Measurements from ENCODE around the gene MUC21. TPM values are rescaled to one million over a fixed set of nuclear protein-coding genes. Genes with fewer than 3 reads are reported as not detected.

The MUC21 gene
- polyA plus RNA-seq, 3 donors, result not detected

DNA sequence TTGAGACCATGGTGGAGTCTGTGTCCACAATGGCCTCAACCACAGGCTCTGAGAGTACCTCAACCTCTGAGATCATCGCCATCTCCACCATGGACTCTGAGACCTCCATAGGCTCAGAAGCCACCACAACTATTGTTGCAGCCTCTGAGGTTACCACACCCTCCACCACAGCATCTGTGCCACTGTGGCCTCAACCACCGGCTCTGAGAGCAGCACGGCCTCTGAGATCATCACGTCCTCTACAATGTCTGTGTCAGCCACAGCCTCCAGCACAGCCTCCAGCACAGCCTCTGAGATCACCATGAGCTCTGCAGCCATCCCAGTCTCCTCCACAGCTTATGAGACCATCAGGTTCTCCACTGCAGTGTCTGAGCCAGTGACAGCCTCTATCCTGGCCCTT, 19.4 kb upstream of the MUC21 start:
- Histone ChIP-seq H3K4me2 (replicated peaks; ENCODE audit: extremely low read depth, low read length, poor library complexity, severe bottlenecking) (no peak overlapping the region), H3K9ac (ENCODE audit: insufficient read depth, low read length, poor library complexity, severe bottlenecking) (no peak overlapping the region), H3K79me2 (ENCODE audit: insufficient read depth, low read length) (no peaks in the 10 kb centered on the region), H4K20me1 (ENCODE audit: insufficient read depth, low read length) (no peaks in the 10 kb centered on the region), H3K4me1 (ENCODE audit: control insufficient read depth in 1 of 2, insufficient read depth in 2 of 2, low read length in 2 of 2) (peaks cover 0 to 5% of the 10 kb centered on the region in 2 donors), H3K27me3 (ENCODE audit: control insufficient read depth in 2 of 2, insufficient read depth in 2 of 2, low read length in 2 of 2) (no peaks in the 10 kb centered on the region), H3K27ac (ENCODE audit: low read depth in 1 of 2, low read length in 2 of 2) (no peak overlapping the region), H3K4me3 (replicated peaks in 1 of 3; ENCODE audit: low read depth in 2 of 3, low read length in 3 of 3) (no peak overlapping the region), H3K9me3 (replicated peaks in 1 of 2; ENCODE audit: control insufficient read depth in 1 of 2, insufficient read depth in 1 of 2, low read length in 2 of 2) (no peaks in the 10 kb centered on the region), H3K36me3 (replicated peaks in 1 of 2; ENCODE audit: control insufficient read depth in 1 of 2, insufficient read depth in 2 of 2, low read length in 2 of 2) (no peaks in the 10 kb centered on the region), H2AFZ (ENCODE audit: insufficient read depth, low read depth, low read length, poor library complexity, severe bottlenecking) (no peak overlapping the region)
- Mint-ChIP-seq H3K27me3 (ENCODE audit: low read depth in 3 of 3) (peaks cover 10 to 24% (median 11%) of the 10 kb centered on the region in 3 donors), H3K4me3 (no peak overlapping the region), H3K9me3 (no peaks in the 10 kb centered on the region), H3K4me1 (peaks cover 2% of the 10 kb centered on the region), H3K27ac (no peak overlapping the region), H3K36me3 (no peaks in the 10 kb centered on the region)
- intact Hi-C loops (cut with micrococcal nuclease), result no loop called here
- 64% methylated on average over 4 of the region's 4 CpGs for WGBS (ENCODE audit: insufficient coverage)
- TF ChIP-seq, protein P1, sequence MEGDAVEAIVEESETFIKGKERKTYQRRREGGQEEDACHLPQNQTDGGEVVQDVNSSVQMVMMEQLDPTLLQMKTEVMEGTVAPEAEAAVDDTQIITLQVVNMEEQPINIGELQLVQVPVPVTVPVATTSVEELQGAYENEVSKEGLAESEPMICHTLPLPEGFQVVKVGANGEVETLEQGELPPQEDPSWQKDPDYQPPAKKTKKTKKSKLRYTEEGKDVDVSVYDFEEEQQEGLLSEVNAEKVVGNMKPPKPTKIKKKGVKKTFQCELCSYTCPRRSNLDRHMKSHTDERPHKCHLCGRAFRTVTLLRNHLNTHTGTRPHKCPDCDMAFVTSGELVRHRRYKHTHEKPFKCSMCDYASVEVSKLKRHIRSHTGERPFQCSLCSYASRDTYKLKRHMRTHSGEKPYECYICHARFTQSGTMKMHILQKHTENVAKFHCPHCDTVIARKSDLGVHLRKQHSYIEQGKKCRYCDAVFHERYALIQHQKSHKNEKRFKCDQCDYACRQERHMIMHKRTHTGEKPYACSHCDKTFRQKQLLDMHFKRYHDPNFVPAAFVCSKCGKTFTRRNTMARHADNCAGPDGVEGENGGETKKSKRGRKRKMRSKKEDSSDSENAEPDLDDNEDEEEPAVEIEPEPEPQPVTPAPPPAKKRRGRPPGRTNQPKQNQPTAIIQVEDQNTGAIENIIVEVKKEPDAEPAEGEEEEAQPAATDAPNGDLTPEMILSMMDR (IDR thresholded peaks at IDR 0.05), result no peak
- no peak for DNase-seq

DNA sequence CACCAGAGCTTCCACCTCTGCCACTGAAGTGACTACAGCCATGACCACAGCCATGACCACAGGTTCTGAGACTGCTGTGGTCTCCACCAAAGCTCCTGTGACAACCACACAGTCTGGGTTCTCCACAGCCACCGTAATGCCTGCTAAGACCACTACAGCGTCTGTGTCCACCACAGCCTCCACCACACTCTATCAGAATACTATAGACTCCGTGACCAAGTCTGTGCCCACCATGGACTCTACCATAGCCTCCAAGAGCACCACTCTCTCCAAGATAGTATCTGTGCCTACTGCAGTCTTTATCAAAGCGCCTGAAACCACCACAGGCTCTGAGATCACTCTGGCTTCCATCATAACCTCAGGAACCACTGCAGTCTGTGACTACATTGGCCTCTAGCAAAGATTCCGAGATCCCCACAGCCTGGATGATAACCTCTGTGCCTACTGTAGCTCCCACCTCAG, 18.3 kb upstream of the MUC21 start:
- no peak for DNase-seq
- H3K27ac ChIP-seq (ENCODE audit: low read depth in 1 of 2, low read length in 2 of 2), result no peak overlapping the region
- intact Hi-C loops (cut with micrococcal nuclease), result no loop called here
- peak overlapping the region in 1 of 7 donors; percentile 33 for H3K27ac Mint-ChIP-seq
- H3K9ac ChIP-seq (ENCODE audit: insufficient read depth, low read length, poor library complexity, severe bottlenecking), result no peak overlapping the region
- no peaks in the 10 kb centered on the region for H3K9me3 ChIP-seq (replicated peaks in 1 of 2; ENCODE audit: control insufficient read depth in 1 of 2, insufficient read depth in 1 of 2, low read length in 2 of 2)
- no peak overlapping the region for H2AFZ ChIP-seq (ENCODE audit: insufficient read depth, low read depth, low read length, poor library complexity, severe bottlenecking)
- no peak overlapping the region for H3K4me3 Mint-ChIP-seq
- peaks cover 5 to 10% of the 10 kb centered on the region in 2 donors for H3K4me1 ChIP-seq (ENCODE audit: control insufficient read depth in 1 of 2, insufficient read depth in 2 of 2, low read length in 2 of 2)
- TF ChIP-seq, protein P1 (IDR thresholded peaks at IDR 0.05), result no peak
- H3K4me2 ChIP-seq (replicated peaks; ENCODE audit: extremely low read depth, low read length, poor library complexity, severe bottlenecking), result no peak overlapping the region
- peaks cover 7% of the 10 kb centered on the region for H3K4me1 Mint-ChIP-seq
- no peaks in the 10 kb centered on the region for H4K20me1 ChIP-seq (ENCODE audit: insufficient read depth, low read length)
- no peaks in the 10 kb centered on the region for H3K9me3 Mint-ChIP-seq
- no peak overlapping the region for H3K4me3 ChIP-seq (replicated peaks in 1 of 3; ENCODE audit: low read depth in 2 of 3, low read length in 3 of 3)
- H3K27me3 Mint-ChIP-seq (ENCODE audit: low read depth in 3 of 3), result peaks cover 7 to 18% (median 8%) of the 10 kb centered on the region in 3 donors
- no peaks in the 10 kb centered on the region for H3K79me2 ChIP-seq (ENCODE audit: insufficient read depth, low read length)
- 88% methylated on average over 5 of the region's 5 CpGs for WGBS (ENCODE audit: insufficient coverage)
- no peaks in the 10 kb centered on the region for H3K36me3 ChIP-seq (replicated peaks in 1 of 2; ENCODE audit: control insufficient read depth in 1 of 2, insufficient read depth in 2 of 2, low read length in 2 of 2)
- no peaks in the 10 kb centered on the region for H3K36me3 Mint-ChIP-seq
- no peaks in the 10 kb centered on the region for H3K27me3 ChIP-seq (ENCODE audit: control insufficient read depth in 2 of 2, insufficient read depth in 2 of 2, low read length in 2 of 2)
